ENCODE data around the gene PAPPA2. TPM values are rescaled to one million over a fixed set of nuclear protein-coding genes. Genes with fewer than 3 reads are reported as not detected.

Gene PAPPA2
- total and polyA plus RNA-seq, 2 of the 8 experiments (the other 6 are each of a cell fraction or from before 2014, with no cell fraction given): 0.08 to 0.88 TPM

GRCh38 chr1:176638713-176639526 lies 175.9 kb downstream of the PAPPA2 start (continued):
- TF ChIP-seq SP1 (IDR thresholded peaks at IDR 0.05; ENCODE audit: low read depth, low read length) (no peak), SP2 (IDR thresholded peaks at IDR 0.05; ENCODE audit: low read length) (no peak)
